DND-41 (cell line): Measurements from ENCODE around the gene MYT1.

Experiments used
- EZH2 ChIP-seq: IDR thresholded peaks from 3 replicates; pipeline ENCODE4 v1.6.1; 2012; ENCODE audit warnings: borderline replicate concordance, low read depth, mild to moderate bottlenecking, moderate library complexity, low read length, inconsistent platforms; ENCODE audit not compliant: severe bottlenecking
- TF ChIP-seq, protein P1 (sequence below): IDR thresholded peaks from 2 replicates; pipeline ENCODE4 v1.5.1; 2012; ENCODE audit warnings: borderline replicate concordance, low read length, moderate library complexity, mild to moderate bottlenecking; ENCODE audit not compliant: poor library complexity, severe bottlenecking; ENCODE audit errors: extremely low read depth

- TF ChIP-seq, protein P1, sequence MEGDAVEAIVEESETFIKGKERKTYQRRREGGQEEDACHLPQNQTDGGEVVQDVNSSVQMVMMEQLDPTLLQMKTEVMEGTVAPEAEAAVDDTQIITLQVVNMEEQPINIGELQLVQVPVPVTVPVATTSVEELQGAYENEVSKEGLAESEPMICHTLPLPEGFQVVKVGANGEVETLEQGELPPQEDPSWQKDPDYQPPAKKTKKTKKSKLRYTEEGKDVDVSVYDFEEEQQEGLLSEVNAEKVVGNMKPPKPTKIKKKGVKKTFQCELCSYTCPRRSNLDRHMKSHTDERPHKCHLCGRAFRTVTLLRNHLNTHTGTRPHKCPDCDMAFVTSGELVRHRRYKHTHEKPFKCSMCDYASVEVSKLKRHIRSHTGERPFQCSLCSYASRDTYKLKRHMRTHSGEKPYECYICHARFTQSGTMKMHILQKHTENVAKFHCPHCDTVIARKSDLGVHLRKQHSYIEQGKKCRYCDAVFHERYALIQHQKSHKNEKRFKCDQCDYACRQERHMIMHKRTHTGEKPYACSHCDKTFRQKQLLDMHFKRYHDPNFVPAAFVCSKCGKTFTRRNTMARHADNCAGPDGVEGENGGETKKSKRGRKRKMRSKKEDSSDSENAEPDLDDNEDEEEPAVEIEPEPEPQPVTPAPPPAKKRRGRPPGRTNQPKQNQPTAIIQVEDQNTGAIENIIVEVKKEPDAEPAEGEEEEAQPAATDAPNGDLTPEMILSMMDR = no peak
- TF ChIP-seq EZH2 = no peak
Observed at GRCh38 chr20:64222291-64222735, 58.1 kb downstream of the MYT1 start.
